ENCODE results near the gene DDRGK1. TPM values are rescaled to one million over a fixed set of nuclear protein-coding genes. Genes with fewer than 3 reads are reported as not detected.

Gene DDRGK1
- total and polyA plus RNA-seq, 2 of the 4 experiments (the other 2 are of a cell fraction), result 12.2 to 29.6 TPM

GRCh38 chr20:3168829-3169590 is 35.5 kb downstream of the DDRGK1 start:
- ChIA-PET POLR2A (ENCODE audit: unreplicated experiment) (no interaction called here), CTCF (no interaction called here)
- H3K4me1 ChIP-seq (ENCODE audit: control insufficient read depth, insufficient read depth, low read length), result peaks cover 5% of the 10 kb centered on the region; the same call in 1 of the 2 replicates
- dilution Hi-C loops (cut with HindIII; ENCODE audit: low sequenced_read_pairs, unreplicated experiment), result no loop called here
- in situ Hi-C loops (cut with MboI; ENCODE audit: low sequenced_read_pairs), result no loop called here
- H3K56ac ChIP-seq (ENCODE audit: extremely low read depth, insufficient read depth, low read length), result no peak overlapping the region
- H3K27ac ChIP-seq (ENCODE audit: insufficient read depth, low read length), result no peak overlapping the region
- H3K36me3 ChIP-seq (ENCODE audit: control insufficient read depth, insufficient read depth, low read length), result no peaks in the 10 kb centered on the region
- H2AFZ ChIP-seq (replicated peaks; ENCODE audit: low read length, poor library complexity), result no peak overlapping the region
- no peak overlapping the region for H4K91ac ChIP-seq (ENCODE audit: insufficient read depth, low read depth, low read length)
- peaks cover 0 to 4% of the 10 kb centered on the region in 2 experiments; a peak in 1 of 4 replicates for H3K79me1 ChIP-seq (ENCODE audit: low read depth in 1 of 2, low read length in 2 of 2)
- no peak overlapping the region for H3K4ac ChIP-seq (ENCODE audit: low read depth, low read length)
- no peak overlapping the region for H4K8ac ChIP-seq (ENCODE audit: low read depth in 2 of 2, low read length in 2 of 2)
- H2AK5ac ChIP-seq (ENCODE audit: low read depth, low read length), result no peak overlapping the region
- no peak overlapping the region for H2BK15ac ChIP-seq (ENCODE audit: low read depth, low read length)
- H2BK120ac ChIP-seq (ENCODE audit: low read depth, low read length), result no peak overlapping the region
- BruUV-seq (replicated peaks), result no TSS peak
- H3K9me3 ChIP-seq (ENCODE audit: control insufficient read depth, insufficient read depth, low read length), result no peaks in the 10 kb centered on the region
- H3K4me3 ChIP-seq (ENCODE audit: insufficient read depth, low read depth, low read length), result no peak overlapping the region
- WGBS, 2 experiments (ENCODE audit: extremely low coverage in 2 of 2, insufficient read length in 1 of 2), result no CpG with 5 or more reads among the region's 7 CpGs
- H4K20me1 ChIP-seq (ENCODE audit: insufficient read depth, low read length), result no peaks in the 10 kb centered on the region
- no peak for TF ChIP-seq CHD1 (IDR thresholded peaks at IDR 0.05; ENCODE audit: low read depth, low read length)
- no peak for TF ChIP-seq RCOR1 (IDR thresholded peaks at IDR 0.05; ENCODE audit: insufficient replicate concordance, low read length)
- no peak for TF ChIP-seq RAD21 (IDR thresholded peaks at IDR 0.05; ENCODE audit: low read length)
- TF ChIP-seq USF2 (IDR thresholded peaks at IDR 0.05; ENCODE audit: low read depth, low read length), result no peak
- TF ChIP-seq ELK1 (IDR thresholded peaks at IDR 0.05; ENCODE audit: borderline replicate concordance, low read depth, low read length), result no peak
- no peak for TF ChIP-seq MAZ (IDR thresholded peaks at IDR 0.05; ENCODE audit: borderline replicate concordance, low read depth, low read length)
- TF ChIP-seq POLR2A (IDR thresholded peaks at IDR 0.05; ENCODE audit: low read depth, low read length), result no peak
- no peak for TF ChIP-seq FOS (IDR thresholded peaks at IDR 0.05; ENCODE audit: low read depth, low read length)
- no peak for TF ChIP-seq MXI1 (IDR thresholded peaks at IDR 0.05; ENCODE audit: borderline replicate concordance, low read depth, low read length)
- H4K5ac ChIP-seq (ENCODE audit: low read depth, low read length), result no peak overlapping the region
- H3K23ac ChIP-seq (ENCODE audit: low read depth, low read length), result no peak overlapping the region
- H3K14ac ChIP-seq (replicated peaks; ENCODE audit: low read depth, low read length), result no peak overlapping the region
- H2BK5ac ChIP-seq (ENCODE audit: low read depth, low read length, poor library complexity, severe bottlenecking), result no peak overlapping the region
- H2AK9ac ChIP-seq (replicated peaks; ENCODE audit: low read depth, low read length, poor library complexity), result no peak overlapping the region
- no peak for ATAC-seq (ENCODE audit: low read depth)
- H3K9ac ChIP-seq (ENCODE audit: low read depth, low read length), result no peak overlapping the region
- H3K18ac ChIP-seq (ENCODE audit: low read depth, low read length), result no peak overlapping the region
- H3K4me2 ChIP-seq (ENCODE audit: low read depth, low read length), result no peak overlapping the region
- DNase-seq, result no peak
- no peak overlapping the region for H2BK20ac ChIP-seq (ENCODE audit: low read depth, low read length)
- intact Hi-C loops (cut with micrococcal nuclease), result no loop called here
- peaks cover 31% of the 10 kb centered on the region for H3K27me3 ChIP-seq (ENCODE audit: control insufficient read depth, insufficient read depth, low read length)
- H3K9me1 ChIP-seq (ENCODE audit: insufficient read depth, low read length), result no peaks in the 10 kb centered on the region

All from IMR-90 (cell line).